Colon (tissue), 2 donors: ENCODE results near the gene SBK3.
"Not testable (repeated sequence)": the region's sequence is repeated elsewhere in the genome, so short reads cannot be mapped to it uniquely, and the experiment has no call there.

Experiments
- FAIRE-seq: peaks from 2 replicates; lab custom pipeline; 2012; peaks lifted over from hg19 to GRCh38; lab: Jason Lieb, UNC
- donor health status: control.
- donor health status: control.

The SBK3 gene

DNA sequence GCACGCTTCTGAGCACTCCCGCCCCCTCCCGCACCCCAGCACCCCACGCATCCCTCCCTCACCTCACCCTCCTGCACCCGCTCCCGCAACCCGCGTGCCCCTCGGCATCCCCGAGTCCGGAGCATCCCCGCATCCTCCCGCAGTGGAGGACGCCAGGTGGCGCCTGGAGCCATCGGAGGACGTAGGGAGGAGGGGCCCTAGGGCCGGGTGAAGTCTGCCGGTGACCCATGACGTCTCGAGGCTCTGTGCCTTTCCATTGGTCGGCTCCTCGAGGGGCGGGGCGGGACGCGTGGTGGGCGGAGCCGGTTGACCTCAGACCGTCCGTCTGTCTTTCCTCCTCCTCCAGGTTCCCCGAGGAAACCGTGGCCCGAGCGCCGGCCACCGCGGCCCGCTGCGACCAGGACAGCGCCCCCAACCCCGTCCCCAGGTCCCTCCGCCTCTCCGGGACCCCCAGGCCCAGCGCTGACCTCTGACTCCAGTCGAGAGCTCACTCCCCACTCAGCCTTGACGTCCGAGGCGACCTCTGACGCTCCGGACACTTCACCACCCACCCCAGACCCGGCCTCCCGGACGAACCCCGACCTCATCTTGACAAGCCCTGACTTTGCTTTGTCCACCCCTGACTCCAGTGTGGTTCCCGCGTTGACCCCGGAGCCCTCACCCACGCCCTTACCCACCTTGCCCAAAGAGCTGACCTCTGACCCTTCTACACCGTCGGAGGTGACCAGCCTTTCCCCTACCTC lies 28.3 kb downstream of the SBK3 start:
- no peak for FAIRE-seq

DNA sequence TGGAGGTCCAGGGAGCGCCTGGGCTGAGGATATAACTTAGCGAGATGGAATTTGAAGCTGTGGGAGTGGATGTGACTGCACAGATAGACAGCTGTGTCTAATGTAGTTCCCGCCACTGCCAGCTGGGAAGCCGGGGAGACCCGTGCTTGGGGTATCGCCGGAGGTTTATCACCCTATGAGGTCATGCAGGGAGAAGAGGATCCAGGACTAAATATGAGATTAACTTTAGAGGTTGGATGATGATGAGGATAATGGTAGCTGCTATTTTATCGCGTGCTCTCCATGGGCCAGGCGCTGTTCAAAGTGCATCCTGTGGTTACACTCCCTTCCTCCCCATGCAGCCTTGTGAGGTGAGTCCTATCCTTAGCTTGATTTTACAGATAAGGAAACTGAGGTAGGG lies 37.2 kb downstream of the SBK3 start:
- no peak for FAIRE-seq

DNA sequence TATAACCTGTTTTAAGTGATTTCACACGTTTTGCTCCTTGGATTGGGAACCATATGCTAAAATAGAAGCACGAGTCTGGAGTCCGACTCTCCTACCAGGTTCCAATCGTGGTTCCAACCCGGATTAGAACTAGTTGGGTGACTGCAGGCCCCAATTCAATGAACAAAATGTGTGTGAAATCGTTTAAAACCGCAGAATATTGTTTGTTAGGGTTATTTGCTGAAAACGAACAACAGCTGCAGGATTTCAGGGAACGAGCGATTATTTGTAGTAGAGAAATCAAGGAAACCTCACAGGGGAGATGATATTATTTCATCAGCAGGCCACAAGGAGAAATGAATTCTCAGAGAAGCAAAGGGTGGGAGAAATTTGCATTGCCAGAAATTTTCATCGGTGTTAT lies 40.4 kb downstream of the SBK3 start:
- FAIRE-seq: no peak

DNA sequence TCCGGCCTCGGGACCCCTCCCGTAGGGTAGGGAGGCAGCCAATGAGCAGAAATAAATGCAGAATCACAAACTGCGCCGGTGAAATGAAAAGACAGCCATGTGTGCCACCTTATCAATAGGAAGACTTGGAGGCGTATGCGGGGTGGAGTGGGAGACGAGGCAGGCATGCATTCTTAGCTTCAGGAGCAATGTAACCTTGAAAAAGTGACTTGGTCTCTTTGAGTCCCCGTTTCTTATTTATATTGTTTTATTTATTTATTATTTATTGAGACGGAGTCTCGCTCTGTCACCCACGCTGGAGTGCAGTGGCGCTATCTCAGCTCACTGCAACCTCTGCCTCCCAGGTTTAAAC lies 41.1 kb downstream of the SBK3 start:
- FAIRE-seq: no peak

DNA sequence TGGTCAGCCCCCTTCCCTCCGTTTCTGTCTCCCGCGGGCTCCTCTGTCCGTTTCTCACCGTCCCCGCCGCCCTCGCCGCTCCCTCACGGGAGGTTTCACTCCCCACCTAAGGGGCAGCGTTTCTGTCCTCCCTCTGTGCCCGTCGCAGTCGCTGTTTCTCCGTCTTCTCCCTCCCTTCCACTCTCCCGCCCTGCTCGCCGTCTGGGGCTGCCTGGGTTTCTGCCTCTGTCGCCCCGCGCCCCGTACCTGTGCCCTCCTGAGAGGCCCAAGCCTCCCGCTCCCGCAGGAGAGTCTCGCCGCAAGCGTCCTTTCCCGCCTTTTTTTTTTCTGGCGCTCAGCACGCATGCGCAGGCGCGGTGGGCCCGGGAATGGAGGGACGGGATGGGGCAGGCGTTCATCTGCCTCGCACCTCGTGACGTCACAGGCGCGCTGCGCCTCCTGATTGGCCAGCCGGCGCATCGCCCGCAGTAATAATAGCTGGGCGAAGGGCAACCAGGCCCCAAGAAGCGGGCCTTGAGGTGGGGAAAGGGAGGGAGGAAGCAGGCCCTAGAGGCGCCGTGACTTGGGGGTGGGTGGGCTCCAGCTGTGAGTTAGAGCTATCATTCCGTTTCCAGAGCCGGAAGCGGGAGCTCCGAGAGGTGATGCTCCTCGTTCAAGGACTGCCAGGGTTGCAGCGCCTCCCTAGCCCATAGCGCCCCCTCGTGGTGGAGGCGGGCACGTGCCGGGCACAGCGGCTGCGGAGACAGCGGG lies 41.7 kb downstream of the SBK3 start:
- no peak for FAIRE-seq

DNA sequence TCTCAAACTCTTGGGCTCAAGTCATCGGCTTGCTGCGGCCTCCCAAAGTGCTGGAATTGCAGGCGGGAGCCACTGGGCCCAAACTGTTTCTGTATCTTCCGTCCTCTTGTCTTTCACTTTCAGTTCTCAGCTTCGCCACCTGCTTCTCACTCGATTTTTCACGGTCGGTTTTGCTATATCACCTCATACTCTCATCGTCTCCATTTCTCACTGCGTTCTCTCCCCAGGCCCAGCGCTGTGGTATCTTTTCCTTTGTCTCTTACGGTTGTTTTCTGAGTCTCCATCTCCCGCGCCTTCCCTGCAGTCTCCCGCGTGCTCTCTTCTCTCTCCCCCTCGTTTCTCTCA lies 42.2 kb downstream of the SBK3 start:
- FAIRE-seq: no peak

DNA sequence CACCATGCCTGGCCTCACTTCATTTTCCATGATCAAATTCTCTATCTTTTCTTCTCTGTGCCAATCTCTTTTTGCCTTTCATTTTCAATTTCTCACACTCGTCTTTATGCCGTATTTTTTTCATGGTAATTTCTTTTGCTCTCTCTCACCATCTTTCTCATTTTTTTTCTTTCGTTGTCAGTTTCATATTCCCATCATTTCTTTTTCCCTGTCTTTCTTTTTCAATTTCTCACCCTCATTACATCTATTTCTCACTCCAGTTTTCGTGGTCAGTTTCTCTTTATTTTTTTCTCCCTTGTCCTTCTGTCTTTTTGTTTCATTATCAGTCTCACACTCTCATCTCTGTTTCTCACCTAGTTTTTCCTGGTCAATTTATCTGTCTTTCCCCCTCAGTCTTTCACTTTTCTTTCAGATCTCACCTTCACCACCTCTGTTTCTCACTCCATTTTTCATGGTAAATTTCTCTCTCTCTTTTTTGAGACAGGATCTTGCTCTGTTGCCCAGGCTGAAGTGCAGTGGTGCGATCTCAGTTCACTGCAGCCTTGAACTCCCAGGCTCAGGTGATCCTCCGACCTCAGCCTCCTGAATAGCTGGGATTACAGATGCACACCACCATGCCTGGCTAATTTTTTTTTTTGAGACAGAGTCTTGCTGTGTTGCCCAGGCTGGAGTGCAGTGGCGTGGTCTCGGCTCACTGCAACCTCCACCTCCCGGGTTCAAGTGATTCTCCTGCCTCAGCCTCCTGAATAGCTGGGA lies 43.0 kb downstream of the SBK3 start:
- no peak for FAIRE-seq

DNA sequence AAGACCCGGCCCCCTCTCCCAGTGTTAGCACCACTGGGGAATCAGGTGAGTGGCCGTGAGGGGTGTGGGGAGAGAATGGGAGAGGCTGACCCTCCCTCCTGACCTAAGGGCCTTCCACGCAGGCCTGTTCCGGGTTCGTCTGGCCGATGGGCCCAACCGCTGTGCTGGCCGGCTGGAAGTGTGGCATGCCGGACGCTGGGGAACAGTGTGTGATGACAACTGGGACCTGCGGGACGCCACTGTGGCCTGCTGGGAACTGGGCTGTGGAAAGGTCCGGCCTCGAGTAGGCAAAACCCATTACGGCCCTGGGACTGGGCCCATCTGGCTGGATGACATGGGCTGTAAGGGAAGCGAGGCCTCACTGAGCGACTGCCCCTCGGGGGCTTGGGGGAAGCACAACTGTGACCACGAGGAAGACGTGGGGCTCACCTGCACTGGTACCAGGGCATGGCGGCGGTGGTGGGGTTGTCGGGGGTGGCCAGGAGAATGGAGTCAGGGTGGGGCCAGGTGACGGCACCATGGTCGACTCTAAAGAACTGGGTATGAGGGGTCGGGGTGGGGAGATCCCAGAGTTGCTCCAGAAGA lies 44.9 kb downstream of the SBK3 start:
- FAIRE-seq: no peak

DNA sequence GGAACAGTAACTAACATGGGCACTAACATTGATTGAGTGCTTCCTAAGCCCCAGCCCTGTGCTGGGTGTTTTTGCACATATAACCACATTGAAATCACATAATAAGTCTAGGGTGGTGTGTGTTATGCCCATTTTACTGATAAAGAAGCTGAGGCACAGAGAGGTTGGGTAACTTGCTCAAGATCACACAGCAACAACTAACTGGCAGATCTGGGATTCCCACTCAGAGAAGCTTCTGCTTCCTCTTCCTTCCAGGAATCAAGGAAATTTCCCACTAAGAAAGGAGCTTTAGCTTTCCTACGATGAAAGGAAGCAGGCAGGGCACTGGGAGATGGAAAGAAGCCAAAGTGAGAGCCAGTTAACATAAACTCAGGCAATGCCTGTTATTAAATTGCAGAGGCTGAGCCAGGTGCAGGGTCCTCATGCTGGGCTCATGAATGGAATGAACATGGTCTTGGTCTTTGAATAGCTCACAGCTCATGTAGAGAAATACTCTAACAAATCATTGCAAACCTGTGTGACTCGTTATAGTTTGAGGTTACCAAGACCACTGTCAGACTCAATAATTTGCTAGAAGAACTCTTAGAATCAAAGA lies 47.0 kb downstream of the SBK3 start:
- FAIRE-seq: no peak

DNA sequence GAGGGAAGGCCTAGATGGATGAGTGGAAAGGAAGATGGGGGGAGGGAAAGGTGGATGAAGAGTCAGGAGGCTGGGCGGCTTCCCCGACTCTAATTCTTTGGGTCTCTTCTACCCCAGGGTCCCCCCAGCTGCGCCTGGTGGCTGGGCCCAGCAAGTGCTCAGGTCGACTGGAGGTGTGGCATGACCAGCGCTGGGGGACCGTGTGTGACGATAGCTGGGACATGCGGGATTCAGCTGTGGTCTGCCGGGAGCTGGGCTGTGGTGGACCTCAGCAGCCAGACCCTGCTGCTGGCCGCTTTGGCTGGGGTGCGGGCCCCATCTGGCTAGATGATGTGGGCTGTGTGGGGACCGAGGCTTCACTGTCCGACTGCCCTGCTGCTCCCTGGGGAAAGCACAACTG lies 47.6 kb downstream of the SBK3 start:
- FAIRE-seq: no peak

DNA sequence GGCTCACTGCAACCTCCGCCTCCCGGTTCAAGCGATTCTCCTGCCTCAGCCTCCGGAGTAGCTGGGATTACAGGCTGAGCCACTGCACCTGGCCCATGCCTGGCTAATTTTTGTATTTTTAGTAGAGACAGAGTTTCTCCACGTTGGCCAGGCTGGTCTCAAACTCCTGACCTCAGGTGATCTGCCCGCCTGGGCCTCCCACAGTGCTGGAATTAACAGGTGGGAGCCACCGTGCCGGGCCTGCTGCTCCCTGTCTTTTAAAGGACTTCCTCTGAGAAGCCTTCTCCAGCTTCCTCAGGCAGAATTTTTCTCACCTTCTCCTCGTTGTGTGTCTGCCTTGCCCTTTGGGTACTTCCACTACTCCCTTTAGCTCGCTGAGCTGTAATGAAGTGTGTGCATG lies 48.5 kb downstream of the SBK3 start:
- not testable (repeated sequence) for FAIRE-seq

DNA sequence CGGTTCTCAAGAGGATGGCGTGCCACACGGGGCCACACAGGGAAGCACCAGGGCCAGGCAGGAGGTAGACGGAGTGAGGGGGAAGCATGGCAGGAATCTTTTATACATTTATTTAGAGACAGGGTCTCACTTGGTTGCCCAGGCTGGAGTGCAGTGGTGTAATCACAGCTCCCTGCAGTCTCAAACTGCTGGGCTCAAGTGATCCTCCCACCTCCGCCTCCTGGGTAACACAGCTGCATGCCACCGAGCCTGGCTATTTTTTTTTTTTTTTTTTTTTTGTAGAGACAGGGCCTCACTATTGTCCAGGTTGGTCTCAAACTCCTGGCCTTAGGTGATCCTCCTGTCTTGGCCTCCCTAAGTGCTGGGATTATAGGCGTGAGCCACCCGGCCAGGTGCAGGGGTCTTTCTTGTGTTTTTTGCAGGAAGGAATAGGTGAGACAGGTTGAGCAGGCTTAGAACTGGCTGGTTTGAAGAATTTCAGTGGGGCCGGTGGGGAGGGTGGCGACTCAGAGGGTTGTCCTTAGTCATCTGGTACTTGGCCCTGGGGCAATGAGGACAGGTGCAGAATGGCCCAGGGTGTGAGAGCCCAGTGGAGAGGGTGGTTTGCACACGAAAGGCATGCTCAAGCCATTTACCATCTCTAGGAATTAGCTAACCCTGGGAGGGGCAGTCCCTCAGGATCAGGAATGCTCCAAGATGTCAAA lies 49.5 kb downstream of the SBK3 start:
- FAIRE-seq: no peak

DNA sequence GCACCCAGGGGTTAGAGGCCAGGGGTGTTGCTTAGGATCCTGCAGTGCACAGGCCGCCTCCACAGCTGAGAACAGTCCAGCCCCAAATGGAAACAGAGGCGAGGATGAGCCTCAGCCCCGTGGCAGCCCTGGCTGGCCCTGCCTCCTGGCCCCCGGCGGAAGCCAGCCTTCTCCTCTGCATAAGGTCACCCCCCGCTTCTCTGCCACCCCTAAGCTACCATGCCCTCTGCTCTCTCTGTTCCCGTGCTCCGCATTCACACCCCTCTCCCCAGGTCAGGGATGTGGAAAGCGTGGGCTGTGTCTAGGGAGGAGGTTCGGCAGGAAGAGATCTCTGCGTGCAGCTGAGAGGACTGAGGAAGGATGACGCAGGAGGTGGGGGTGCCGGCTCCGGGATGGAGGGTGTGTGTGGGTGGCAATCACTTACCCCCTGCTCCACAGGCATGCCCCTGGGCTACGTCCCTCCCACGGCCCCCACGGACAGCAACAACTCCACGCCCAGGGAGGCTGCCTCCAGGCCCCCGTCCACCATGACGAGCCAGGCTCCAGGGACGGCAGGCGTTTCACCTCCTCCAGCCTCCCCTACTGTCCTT lies 51.1 kb downstream of the SBK3 start:
- FAIRE-seq: no peak

DNA sequence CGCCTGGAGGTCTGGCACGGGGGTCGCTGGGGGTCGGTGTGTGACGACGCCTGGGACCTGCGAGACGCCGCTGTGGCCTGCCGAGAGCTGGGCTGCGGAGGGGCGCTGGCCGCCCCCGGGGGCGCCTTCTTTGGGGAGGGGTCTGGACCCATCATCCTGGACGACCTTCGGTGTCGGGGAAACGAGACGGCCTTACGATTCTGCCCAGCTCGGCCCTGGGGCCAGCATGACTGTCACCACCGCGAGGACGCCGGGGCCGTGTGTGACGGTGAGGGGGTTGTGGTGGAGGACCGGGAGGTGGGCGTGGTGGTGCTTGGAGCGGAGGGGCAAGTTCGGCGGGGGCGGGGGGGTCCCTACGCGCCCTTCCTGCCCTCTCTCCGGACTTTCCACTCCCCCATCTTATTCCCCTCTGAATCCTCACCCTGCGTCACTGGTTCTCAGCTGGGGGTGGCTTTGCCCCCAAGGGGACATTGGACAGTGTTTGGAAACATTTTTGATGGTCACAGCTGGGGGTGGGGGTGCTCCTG lies 51.6 kb downstream of the SBK3 start:
- FAIRE-seq: no peak

DNA sequence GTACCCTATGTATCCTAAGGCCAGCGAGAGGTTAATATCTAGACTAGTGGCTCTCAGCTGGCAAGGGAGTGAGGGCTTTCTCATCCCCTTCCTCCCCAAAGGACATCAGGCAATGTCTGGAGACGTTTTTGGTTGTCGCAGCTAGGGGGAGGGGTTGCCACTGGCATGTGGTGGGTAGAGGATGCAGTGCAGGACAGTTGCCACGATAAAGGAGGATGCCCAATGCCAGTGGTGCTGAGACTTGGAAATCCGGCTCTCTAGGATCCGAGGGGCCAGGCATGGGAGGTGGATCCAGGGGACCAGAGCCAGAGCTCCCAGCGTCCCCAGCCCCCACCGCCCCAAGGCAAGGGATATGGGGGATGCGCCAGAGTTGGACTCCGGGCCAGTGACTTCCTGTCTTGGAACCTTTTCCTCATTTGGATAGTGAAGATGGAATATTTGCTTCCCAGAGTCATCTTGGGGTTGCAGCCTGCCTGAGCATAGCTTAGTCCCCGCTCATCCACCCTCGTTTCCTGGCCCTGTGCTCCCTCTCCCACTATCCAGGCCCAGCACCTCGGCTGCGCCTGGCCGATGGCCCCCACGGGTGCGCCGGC lies 52.2 kb downstream of the SBK3 start:
- FAIRE-seq: no peak

DNA sequence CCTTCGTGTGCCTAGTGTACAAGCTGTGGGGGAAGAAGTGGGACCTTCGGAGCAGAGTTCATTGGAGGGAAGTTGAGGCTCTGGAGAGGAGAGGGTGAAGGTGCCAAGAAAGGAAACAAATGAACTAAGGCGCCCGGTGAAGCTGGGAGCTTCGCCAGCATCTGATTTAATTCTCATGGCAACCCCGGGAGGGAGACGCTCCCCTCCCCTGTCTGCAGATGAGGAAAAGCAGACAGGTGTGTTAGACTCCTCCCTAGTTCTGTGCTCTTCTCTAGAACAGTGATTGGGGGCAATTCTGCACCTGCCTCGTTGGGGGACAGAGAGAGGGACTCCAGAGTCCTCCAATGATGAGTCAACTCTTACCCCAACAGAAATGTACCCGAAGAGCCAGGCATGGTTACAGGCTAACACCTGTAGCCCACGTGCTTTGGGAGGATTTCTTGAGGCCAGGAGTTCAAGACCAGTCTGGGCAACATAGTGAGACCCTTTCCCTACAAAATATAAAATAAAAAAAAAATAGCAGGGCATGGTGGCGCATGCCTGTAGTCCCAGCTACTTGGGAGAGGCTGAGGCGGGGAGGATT lies 52.9 kb downstream of the SBK3 start:
- no peak for FAIRE-seq

DNA sequence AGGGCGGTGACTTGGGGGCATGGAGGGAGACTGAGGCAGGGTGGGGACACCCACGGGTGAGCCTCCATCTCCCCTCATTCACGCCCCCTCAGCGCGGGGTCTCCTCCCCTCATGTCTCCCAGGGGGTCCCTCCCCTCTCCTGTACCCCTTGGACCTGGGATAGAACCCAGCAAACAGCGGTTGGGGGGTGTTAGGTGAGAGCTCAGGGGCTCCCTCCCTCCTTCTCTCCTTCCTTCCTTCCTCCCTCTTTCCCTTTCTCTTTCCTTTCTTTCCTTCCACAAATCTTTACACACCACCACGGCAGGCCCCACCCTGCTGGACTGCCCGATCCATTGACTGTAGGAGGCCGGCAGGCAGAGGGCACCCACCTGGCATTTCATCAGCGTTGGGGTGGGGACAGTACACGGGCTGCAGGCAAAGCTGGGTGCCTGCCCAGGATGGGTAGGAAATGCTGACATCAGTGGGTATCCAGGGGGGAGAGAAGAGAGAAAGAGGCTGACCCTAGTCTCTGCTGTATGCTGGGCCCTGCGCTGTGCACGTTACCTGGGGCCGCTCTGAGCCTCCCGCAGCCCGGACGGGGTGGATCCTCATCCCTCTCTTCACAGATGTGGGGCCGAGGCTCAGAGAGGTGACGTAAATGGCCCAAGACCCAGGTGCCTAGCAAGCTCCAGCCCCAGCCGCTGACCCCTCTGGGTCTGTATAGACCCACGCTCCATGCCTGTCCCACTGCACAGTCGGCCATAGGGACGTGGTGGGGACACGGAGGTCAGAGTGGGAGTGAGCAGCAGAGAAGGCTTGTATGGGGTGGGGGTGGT lies 53.6 kb downstream of the SBK3 start:
- FAIRE-seq: no peak
